AG09309 (cell line): ENCODE results near the gene TRABD.

ENCODE experiments used
- DNase-seq: peaks from one replicate; pipeline ENCODE4 v3.0.0-alpha.2; 2010; ENCODE audit warnings: low read depth
- H3K4me3 ChIP-seq: 2 replicates; pipeline ENCODE4 v1.5.1; 2011; ENCODE audit warnings: mild to moderate bottlenecking, low read depth, low read length, moderate library complexity; ENCODE audit not compliant: control insufficient read depth
- CTCF ChIP-seq: IDR thresholded peaks from 2 replicates; pipeline ENCODE4 v1.5.1; 2011; ENCODE audit warnings: mild to moderate bottlenecking, low read depth, low read length, inconsistent platforms; ENCODE audit not compliant: insufficient read depth, control insufficient read depth; ENCODE audit errors: missing control alignments

The TRABD gene

GRCh38 chr22:50242406-50242949 lies 56.8 kb downstream of the TRABD start:
- peak overlapping the region; percentile 80 for H3K4me3 ChIP-seq
- no peak for DNase-seq
- no peak for TF ChIP-seq CTCF

DNA sequence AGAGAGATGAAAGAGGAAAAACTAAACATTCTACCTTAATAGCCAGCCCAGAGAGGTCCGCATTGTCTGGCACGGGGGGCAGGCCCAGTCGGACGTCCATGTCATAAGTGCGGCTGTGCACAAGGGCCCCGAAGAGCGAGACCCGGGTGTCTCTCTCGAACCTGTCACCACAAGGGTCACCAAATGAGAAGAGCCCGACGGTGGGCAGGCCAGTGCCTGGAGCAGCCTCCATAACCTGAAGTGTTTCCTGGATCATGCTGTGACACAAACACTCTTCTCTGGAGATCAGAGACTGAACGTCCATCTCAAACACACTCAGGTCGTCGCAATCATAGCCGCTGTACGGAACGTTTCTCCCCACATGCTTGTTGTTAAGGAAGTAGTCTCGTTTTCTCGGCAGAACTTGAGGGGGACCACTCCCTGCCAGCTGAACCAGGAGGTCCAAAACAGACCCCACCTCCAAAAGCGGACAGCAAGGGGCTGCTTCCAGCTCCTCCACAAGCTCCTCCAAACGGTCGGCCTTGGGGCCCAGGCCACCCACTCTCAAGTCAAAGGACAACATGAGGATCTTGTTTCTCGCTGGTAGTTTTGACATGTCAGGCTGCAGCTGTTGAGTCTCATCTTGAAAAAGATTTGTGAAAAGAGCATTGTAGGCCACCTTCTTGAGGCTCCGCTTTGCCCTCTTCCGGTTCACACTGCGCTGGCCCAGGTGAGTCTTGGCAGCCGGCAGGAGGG lies 58.1 kb downstream of the TRABD start:
- peak overlapping the region; percentile 80 for H3K4me3 ChIP-seq
- DNase-seq: no peak
- no peak for TF ChIP-seq CTCF

- H3K4me3 ChIP-seq: peak within 1 kb of the TSS; percentile 80
- DNase-seq: peak; percentile 38
- TF ChIP-seq CTCF: peak; percentile 31
Observed at GRCh38 chr22:50244420-50245213, 58.9 kb downstream of the TRABD start, which contains the start of gene TUBGCP6. Gene TUBGCP6 (minus strand): TSS chr22:50245023. CDS start chr22:50244459, 564 bp downstream.

DNA sequence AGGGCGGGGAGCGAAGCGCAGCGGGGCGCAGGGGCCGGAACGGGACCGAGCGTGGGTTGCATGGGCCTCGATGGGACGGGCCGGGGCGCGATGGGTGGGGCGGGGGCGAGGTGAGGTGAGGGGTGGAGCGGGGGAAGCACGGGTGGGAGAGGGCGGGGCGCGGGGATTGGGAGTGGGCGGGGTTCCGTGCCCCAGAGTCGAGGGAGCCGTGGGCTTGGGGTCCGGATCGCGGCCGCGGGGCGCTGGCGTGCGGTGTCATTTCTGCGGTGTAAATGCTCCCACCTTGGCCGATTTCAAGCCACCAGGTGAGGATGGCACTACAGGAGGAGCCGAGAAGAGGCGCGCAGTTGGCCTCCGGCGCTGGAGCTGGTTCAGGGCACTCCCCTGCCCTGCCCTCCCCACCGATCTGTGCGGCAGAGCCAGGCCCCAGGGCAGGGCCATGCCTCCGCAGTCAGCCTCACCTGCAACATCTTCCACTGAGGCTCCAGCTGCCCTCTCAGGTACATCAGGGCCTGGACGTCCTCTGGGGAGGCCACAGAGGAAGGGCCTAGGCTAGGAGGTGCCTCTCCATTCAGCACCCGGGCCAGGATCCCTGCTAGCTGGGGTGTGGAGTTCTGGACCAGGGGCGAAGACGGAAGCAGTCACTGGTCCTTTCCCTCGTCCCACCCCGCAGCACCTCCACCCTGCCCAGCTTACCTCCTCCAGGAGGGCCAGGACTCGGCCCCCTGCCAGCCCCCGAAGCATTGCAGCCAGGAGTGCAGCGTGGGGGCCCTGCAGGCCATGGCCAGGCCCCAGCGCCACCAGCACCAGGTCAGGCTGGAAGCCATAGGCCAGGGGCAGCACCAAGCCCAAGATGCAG lies 59.7 kb downstream of the TRABD start:
- no peak for DNase-seq
- no peak for TF ChIP-seq CTCF
- peak overlapping the region; percentile 80 for H3K4me3 ChIP-seq

DNA sequence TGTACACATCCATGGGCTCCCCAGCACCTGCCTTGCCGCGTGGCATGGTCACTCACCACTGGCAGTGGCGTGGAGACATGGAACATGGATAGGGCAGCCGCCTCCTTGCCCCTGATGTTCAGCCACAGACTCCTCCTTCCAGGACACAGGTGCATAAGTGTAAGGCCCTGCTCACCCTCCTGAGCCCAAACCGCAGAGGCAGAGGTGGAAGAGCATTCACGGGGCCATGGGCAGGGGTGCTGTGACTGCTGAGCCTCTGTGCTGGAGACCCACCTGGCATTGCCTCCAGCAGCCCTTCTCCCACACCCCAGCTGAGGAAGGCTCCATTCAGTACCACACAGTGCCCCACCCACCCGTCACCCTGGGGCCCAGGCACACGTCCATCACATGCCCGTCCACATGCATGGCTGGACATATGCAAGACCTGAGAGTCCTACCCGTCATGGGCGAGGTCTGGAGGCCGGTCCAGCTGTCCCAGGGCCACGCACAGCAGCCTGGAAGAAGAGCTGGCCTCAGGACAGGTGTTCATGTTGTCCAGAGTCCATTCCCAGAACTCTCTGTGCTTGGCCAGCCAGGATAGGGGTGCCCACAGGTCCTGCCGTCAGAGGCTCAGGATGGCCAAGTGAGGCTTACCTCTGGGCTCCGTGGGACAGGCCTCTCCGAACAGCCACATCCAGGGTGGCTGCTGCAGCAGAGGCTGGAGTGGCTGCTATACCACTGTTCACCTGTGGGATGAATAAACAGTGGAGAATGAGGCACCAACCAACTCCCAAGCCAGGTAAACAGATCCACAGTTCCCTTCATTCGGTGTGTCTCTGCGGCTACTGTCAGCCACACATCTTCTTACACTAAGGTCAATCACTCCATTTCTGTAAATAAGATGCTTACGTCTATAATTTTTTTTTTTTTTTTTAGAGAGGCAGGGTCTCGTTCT lies 60.8 kb downstream of the TRABD start:
- no peak for TF ChIP-seq CTCF
- DNase-seq: no peak
- no peak overlapping the region for H3K4me3 ChIP-seq
